H7 (cell line): ENCODE measurements around the gene SPTLC2. TPM values are rescaled to one million over a fixed set of nuclear protein-coding genes. Genes with fewer than 3 reads are reported as not detected.
"Not testable (repeated sequence)": the region's sequence is repeated elsewhere in the genome, so short reads cannot be mapped to it uniquely, and the experiment has no call there.

Experiments used
- DNase-seq: peaks from one replicate; pipeline ENCODE4 v3.0.0; 2012
- H3K27me3 ChIP-seq: 2 replicates; pipeline ENCODE4 v1.6.0; 2011; ENCODE audit warnings: mild to moderate bottlenecking, low read length; ENCODE audit not compliant: control insufficient read depth, insufficient read depth
- H3K36me3 ChIP-seq: replicated peaks from 2 replicates; pipeline ENCODE4 v1.5.1; 2011; ENCODE audit warnings: low read length; ENCODE audit not compliant: control insufficient read depth, insufficient read depth
- H3K4me3 ChIP-seq: 2 replicates; pipeline ENCODE4 v1.5.1; 2011; ENCODE audit warnings: low read depth, mild to moderate bottlenecking, control low read depth, low read length, moderate library complexity; ENCODE audit not compliant: insufficient read depth
- total RNA-seq: library from RNA; depleted of rRNA; stranded (reverse); fragments of >200 nt; shearing (Covaris generic); gene quantifications from 2 replicates; pipeline ENCODE4 v1.2.3, GENCODE V29; 2014

The SPTLC2 gene
- total RNA-seq, 1 experiment from 2014 or later = 20.5 TPM

DNA sequence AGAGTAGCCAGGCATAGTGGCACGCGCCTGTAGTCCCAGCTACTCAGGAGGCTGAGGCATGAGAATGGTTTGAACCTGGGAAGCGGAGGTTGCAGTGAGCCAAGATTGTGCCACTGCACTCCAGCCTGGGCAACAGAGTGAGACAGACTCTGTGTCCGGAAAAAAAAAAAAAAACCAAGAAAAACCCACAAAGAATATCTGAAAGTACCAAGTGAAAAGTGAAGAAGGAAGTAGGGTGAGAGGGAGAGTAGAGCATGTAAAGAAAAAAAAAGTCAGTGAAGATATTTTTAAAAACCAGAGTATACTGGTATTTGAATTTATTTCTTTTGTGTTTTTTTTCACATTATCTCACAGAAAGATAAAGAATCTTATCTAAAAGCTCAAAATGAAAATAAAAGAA, 74.5 kb downstream of the SPTLC2 start:
- no peak for DNase-seq
- H3K36me3 ChIP-seq = no peaks in the 10 kb centered on the region
- H3K27me3 ChIP-seq = no peaks in the 10 kb centered on the region
- H3K4me3 ChIP-seq = no peak overlapping the region

DNA sequence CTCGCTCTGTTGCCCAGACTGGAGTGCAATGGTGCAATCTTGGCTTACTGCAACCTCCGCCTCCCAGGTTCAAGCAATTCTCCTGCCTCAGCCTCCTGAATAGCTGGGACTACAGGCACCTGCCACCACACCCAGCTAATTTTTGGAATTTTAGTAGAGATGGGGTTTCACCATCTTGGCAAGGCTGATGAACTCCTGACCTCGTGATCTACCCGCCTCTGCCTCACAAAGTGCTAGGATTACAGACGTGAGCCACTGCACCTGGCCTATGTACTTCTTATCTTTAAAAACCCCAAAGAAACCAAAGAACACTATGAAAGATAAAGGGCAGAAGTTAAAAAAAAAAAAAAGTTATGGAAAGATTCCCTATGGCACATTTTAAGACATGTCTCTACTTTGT, 79.5 kb downstream of the SPTLC2 start:
- DNase-seq, H3K27me3 ChIP-seq, H3K36me3 ChIP-seq, H3K4me3 ChIP-seq: not testable (repeated sequence)

DNA sequence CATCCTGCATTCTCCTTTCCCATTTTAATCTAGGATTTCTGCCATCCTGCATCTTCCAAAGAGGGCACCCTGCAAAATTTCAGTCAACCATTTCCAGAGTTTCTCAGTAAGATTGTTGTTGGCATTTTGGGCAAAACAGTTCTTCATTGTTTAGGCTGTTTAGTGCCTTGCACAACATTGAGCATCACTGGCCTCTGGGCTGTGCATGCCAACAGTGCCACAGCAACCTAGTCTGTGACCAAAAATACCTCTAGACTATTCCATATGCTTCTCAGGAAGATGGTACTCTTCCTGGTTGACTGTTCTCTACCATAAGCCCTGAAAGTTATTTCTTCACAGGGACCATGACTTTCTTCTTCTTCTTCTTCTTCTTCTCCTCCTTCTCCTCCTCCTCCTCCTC, 85.4 kb downstream of the SPTLC2 start:
- Histone ChIP-seq H3K4me3 (no peak overlapping the region), H3K36me3 (no peaks in the 10 kb centered on the region; the same call in 1 of the 2 replicates), H3K27me3 (no peaks in the 10 kb centered on the region)
- DNase-seq = no peak

DNA sequence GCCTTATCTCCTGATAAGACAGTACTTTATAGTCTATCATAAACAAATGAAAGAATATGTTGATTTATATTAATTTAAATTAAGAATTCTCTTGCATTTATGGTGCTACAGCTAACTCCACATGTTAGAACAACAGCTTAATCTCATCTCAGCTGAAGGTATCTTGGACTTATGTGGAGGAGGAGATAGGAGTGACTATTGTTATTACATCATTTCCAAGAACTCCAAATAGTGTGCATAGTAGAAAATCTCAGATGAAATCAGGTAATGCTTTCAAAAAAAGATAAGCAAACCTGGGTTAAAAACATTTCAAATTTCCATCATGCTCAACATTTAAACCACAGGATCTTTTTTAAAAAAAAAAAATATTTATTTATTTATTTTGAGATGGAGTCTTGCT, 86.5 kb downstream of the SPTLC2 start:
- DNase-seq = no peak
- Histone ChIP-seq H3K36me3 (no peaks in the 10 kb centered on the region), H3K27me3 (no peaks in the 10 kb centered on the region), H3K4me3 (no peak overlapping the region)

DNA sequence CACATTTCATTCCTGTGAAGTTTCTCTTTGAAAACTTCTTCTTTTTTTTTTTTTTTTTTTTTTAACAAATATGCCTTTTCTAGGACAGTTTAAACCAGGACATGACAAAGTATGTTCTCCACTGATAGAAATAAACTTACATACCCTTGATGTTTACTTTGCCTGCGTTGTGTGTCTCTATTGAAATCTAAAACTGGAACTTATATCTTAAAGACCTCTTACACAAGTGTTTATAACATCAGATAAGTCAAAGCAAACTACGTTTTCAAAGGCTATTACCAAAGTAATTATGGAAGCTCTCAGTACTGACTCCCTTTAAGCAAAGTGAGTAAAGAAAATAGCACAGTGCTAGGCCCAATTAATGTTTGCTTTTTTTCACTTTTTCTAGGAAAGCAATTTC, 87.2 kb downstream of the SPTLC2 start:
- Histone ChIP-seq H3K27me3 (no peaks in the 10 kb centered on the region), H3K36me3 (no peaks in the 10 kb centered on the region), H3K4me3 (no peak overlapping the region)
- DNase-seq = no peak

DNA sequence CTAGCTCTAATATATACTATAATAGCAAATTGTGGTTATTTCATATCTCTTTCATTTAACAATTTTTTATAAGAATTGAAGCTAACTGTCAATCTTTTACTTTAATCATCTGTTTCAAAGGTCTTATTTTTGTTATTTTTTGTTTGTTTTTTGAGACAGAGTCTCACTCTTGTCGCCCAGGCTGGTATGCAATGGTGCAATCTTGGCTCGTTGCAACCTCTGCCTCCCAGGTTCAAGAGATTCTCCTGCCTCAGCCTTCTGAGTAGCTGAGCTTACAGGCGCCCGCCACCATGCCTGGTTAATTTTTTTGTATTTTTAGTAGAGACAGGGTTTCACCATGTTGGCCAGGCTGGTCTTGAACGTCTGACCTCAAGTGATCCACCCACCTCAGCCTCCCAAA, 87.7 kb downstream of the SPTLC2 start:
- not testable (repeated sequence) for DNase-seq, H3K36me3 ChIP-seq, H3K27me3 ChIP-seq, H3K4me3 ChIP-seq

DNA sequence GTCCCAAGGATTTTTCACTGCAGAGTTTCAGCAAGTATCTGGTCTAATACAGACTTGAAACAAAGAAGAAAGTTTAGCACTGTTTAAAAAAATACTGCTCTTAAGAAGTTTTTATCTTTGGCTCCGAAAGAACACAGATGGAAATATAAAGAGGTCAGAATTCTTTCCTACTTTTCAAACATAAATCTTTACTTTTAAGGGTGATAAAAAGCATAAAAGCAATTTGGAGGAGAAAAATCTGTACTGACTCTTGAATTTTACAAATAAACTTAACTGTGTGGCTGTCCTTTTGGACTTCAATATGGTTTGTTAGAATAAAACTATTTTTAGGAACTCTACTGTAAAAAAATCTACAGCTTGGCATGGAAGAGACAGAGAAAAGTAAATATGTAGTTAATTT, 90.2 kb downstream of the SPTLC2 start:
- DNase-seq = no peak
- Histone ChIP-seq H3K36me3 (peaks cover under 1% of the 10 kb centered on the region; the same call in 1 of the 2 replicates), H3K4me3 (no peak overlapping the region), H3K27me3 (no peaks in the 10 kb centered on the region)

DNA sequence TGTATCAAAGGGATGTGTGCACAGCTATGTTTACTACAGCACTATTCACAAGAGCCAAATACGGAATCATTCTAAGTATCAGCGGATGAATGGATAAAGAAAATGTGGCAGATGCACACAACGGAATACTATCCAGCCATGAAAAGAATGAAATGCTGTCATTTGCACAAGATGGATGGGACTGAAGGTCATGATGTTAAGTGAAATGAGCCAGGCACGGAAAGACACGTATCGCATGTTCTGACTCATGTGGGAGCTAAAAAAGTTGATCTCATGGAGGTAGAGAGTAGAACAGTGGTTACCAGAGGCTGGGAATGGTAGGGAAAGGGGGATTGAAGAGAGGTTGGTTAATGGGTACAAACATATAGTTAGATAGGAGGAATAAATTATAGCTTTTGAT, 91.9 kb downstream of the SPTLC2 start:
- Histone ChIP-seq H3K4me3 (no peak overlapping the region), H3K36me3 (peaks cover 2% of the 10 kb centered on the region; the same call in 1 of the 2 replicates), H3K27me3 (no peaks in the 10 kb centered on the region)
- DNase-seq = no peak

DNA sequence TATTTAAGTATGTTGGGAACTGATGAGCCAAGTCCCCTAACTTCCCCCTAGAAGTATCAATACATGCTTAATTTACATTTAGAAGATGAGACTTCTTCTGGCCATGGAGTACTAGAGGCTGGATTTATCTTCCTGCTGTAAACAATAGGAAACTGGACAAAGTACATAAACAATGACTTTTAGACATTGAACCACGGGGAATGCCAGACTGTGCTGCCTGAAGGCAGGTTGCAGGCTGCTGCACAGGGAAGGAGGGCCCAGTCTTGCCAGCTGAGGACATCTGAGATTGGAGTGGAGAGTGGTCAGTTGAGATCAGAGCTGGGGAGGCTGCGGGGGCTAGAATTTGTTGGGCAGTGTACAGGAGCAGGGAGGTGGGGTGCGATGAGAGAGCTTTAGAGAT, 93.3 kb downstream of the SPTLC2 start:
- Histone ChIP-seq H3K4me3 (no peak overlapping the region), H3K27me3 (no peaks in the 10 kb centered on the region), H3K36me3 (peaks cover 3% of the 10 kb centered on the region; the same call in 1 of the 2 replicates)
- DNase-seq = no peak

DNA sequence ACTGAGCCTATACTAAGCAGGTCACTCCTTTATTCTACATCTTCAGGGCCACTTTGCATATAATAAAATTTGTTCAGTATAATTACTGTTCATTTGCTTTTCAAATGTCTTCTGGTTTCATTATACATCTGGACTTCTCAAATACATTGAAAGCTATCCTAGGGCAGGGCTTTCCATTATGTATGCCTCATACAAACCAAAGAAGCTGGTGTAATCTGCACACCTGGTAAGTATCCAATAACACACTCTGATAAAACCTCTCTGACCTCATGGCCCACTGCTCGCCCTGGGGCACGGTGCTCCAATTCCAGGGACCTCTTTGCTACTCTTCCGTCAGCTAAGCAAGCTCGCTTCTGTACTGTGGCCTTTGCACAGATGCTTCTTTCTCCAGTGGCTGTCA, 95.9 kb downstream of the SPTLC2 start:
- Histone ChIP-seq H3K4me3 (no peak overlapping the region), H3K36me3 (peaks cover 5% of the 10 kb centered on the region), H3K27me3 (no peaks in the 10 kb centered on the region)
- DNase-seq = no peak

DNA sequence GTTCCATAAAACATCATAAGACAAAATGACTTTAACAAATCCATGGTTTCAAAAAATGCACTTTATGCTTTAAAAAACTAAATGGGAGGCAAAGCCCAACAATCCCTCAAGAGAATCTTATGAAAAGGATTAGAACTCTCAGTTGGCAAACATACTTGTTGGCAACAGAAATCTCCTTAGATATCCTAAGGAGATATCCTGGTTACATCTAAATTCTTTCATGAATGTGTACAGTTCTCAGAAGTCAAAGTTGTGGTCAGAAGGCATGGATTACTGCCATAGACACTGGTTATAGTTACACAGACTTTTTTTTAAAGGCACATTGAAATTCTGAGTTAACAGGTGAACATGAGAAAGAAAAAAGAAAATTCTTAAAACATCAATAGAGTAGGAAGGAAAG, 100.3 kb downstream of the SPTLC2 start:
- Histone ChIP-seq H3K36me3 (peaks cover 10% of the 10 kb centered on the region), H3K4me3 (no peak overlapping the region), H3K27me3 (no peaks in the 10 kb centered on the region)
- DNase-seq = no peak

DNA sequence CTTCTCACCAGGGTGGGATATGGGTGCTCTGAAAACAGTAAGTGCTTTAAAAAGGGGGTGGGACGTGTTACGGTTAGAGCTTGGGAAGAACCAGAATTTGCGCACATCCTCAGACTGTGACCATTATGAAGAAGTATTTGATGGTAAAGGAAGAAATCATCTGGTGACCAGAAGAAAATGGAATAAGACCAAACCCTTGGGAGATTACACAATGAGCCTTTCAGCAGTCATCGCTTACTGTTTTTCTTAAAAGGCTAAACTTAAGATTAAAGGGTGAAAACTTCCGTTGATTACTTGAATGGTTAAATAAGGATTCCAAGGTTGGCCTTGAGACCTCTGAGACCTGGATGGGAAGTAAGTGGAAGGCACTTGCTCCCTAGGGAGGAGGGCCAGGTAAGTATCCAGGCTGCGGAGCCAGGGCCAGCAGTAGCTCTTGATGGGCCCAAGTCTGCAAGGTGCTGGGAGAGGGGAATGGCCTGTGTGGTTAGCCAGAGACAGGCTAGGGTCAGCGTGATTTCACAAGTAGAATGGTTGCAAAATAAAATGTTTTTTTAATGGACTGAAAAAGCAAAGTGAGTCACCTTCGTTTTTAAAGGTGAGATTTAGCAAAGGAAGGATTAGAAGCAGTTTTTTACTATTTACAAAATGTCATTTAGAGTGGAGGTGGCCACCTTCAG, 104.8 kb downstream of the SPTLC2 start:
- peaks cover 7% of the 10 kb centered on the region for H3K36me3 ChIP-seq
- DNase-seq = no peak
- no peaks in the 10 kb centered on the region for H3K27me3 ChIP-seq
- H3K4me3 ChIP-seq = no peak overlapping the region

DNA sequence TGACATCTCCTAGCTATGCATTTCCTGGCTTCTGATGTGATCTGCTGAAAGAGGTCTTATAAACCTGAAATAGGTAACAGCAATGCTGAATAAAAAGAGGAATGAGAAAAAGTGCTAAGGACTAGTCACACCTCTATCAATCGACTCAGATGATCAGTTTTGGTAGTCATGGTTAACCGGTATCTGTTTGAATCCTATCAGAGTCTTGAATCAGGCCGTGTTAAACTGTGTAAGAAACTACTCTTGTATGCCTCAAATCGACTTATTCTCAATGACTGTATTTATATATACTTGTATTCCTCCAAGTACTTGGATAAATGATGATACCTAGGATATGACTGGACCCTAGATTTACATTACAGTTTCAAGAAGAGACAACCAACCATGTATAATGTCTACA, 107.1 kb downstream of the SPTLC2 start:
- no peak for DNase-seq
- no peaks in the 10 kb centered on the region for H3K27me3 ChIP-seq
- H3K36me3 ChIP-seq = peaks cover 7% of the 10 kb centered on the region
- no peak overlapping the region for H3K4me3 ChIP-seq

DNA sequence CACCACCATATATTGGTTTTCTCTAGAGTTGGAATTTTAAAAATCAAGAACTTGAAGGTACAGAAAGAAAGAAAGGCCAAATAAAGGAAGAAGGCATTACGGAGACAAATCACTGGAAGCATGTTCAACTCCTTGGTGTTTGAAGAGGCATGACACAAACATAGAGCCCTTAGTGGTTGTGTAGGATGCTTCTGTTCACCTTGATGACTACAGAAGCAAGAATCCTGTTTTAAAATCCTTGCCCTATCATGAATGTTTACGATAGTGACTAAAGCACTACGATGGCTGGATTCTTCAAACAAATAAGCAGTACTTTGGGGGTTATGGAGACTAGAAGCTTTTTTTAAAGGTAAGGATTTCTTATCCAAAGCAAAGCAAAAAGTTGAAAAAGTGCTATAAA, 107.6 kb downstream of the SPTLC2 start:
- Histone ChIP-seq H3K27me3 (no peaks in the 10 kb centered on the region), H3K36me3 (peaks cover 7% of the 10 kb centered on the region)
- no peak for DNase-seq

DNA sequence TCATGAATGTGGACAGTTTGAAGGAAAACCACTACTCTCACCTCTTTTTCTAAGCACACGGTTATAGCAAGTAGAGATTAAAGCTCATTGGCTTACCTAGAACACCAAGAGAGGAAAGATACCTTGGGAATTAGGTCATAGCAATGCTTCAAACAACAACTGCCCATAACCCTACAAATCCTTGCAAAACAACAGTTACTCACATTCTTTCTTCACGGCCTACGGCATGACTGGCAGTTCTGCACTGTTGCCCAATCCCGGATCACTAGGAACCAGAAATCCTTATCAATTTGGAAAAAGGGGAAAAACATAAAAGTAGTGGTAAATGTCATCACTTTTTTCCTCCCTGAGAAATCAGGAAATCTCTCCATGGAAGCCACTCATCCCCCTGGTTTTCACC, 108.2 kb downstream of the SPTLC2 start:
- no peak for DNase-seq
- Histone ChIP-seq H3K4me3 (no peak overlapping the region), H3K27me3 (no peaks in the 10 kb centered on the region), H3K36me3 (peaks cover 7% of the 10 kb centered on the region)

More for the DNA sequence above, 107.6 kb downstream of the SPTLC2 start:
- H3K4me3 ChIP-seq = no peak overlapping the region

DNA sequence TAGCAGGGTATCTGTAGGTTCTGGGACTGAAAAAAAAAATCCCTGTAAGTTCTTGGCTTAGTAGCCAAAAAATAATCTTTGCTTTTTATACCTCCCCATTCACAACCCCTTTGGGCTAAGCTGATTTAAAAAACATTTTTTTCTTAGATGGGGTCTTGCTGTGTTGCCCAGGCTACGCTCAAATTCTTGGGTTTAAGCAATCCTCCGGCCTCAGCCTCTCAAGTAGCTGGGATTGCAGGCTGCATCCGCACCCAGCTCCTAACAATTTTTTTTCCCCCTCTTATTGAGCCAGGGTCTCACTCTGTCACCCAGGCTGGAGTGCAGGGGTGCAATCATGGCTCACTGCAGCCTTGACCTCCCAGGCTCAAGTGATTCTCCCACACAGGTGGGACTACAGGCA, 108.7 kb downstream of the SPTLC2 start:
- Histone ChIP-seq H3K36me3 (peaks cover 7% of the 10 kb centered on the region), H3K27me3 (no peaks in the 10 kb centered on the region), H3K4me3 (no peak overlapping the region)
- DNase-seq = no peak
